ENCODE measurements around the gene FAM120A. TPM values are rescaled to one million over a fixed set of nuclear protein-coding genes. Genes with fewer than 3 reads are reported as not detected.
A peak's percentile ranks its signal among the peaks of the same experiment; 100 is the strongest.

FAM120A gene
- total RNA-seq, 4 donors from 2014 or later: 72.3 to 106 (median 76.1) TPM

GRCh38 chr9:93575796-93576257 is 124.3 kb downstream of the FAM120A start:
- TF ChIP-seq POLR2A (IDR thresholded peaks at IDR 0.05) (peak in 1 of 2 donors; percentile 24), CTCF (IDR thresholded peaks at IDR 0.05) (no peak), EP300 (IDR thresholded peaks at IDR 0.05) (peak in 1 of 2 donors; percentile 47)
- peak overlapping the region; percentile 91 to 99 (median 95) for H3K27ac ChIP-seq
- no peaks in the 10 kb centered on the region for H3K27me3 ChIP-seq
- 0% methylated on average over 23 to 26 of the region's 26 CpGs for WGBS, 2 donors
- H3K4me3 ChIP-seq: peak overlapping the region; percentile 75 to 88 (median 80)
- H3K36me3 ChIP-seq: no peaks in the 10 kb centered on the region
- peaks cover 0 to 52% (median 31%) of the 10 kb centered on the region in 4 donors for H3K4me1 ChIP-seq
- peak in 1 of 2 donors; percentile 49 for DNase-seq (ENCODE audit: low spot score in 2 of 2)
- H3K9me3 ChIP-seq: peaks cover 0 to 2% (median 0%) of the 10 kb centered on the region in 4 donors

- peak in 1 of 2 donors; percentile 43 for TF ChIP-seq POLR2A (IDR thresholded peaks at IDR 0.05)
- no peak for TF ChIP-seq CTCF (IDR thresholded peaks at IDR 0.05)
- H3K4me3 ChIP-seq: peak within 1 kb of the TSS; percentile 75 to 88 (median 80)
- WGBS, 2 donors: 0% methylated on average over 7 to 14 of the region's 140 CpGs
- DNase-seq (ENCODE audit: low spot score in 2 of 2): no peak
- H3K9me3 ChIP-seq: no peaks in the 10 kb centered on the region
- no peaks in the 10 kb centered on the region for H3K27me3 ChIP-seq
- peak within 1 kb of the TSS; percentile 91 to 99 (median 95) for H3K27ac ChIP-seq
- H3K4me1 ChIP-seq: peaks cover 0 to 59% (median 32%) of the 10 kb centered on the region in 4 donors
- no peaks in the 10 kb centered on the region for H3K36me3 ChIP-seq
These were observed 125.0 kb downstream of the FAM120A start, which contains the start of gene PHF2 for GRCh38 chr9:93576258-93577077. TSS of gene PHF2 (plus strand) at chr9:93576584. CDS start at chr9:93576774, 190 bp downstream.

GRCh38 chr9:93577078-93577974 is 125.8 kb downstream of the FAM120A start:
- no peaks in the 10 kb centered on the region for H3K27me3 ChIP-seq
- H3K36me3 ChIP-seq: no peaks in the 10 kb centered on the region
- no peaks in the 10 kb centered on the region for H3K9me3 ChIP-seq
- peaks cover 0 to 67% (median 32%) of the 10 kb centered on the region in 4 donors for H3K4me1 ChIP-seq
- DNase-seq (ENCODE audit: low spot score in 2 of 2): no peak
- H3K4me3 ChIP-seq: peak overlapping the region; percentile 53 to 88 (median 68)
- WGBS, 2 donors: 1 to 2% methylated on average over 24 to 47 of the region's 74 CpGs
- TF ChIP-seq EP300 (IDR thresholded peaks at IDR 0.05): no peak
- no peak for TF ChIP-seq CTCF (IDR thresholded peaks at IDR 0.05)
- no peak for TF ChIP-seq POLR2A (IDR thresholded peaks at IDR 0.05)
- peak overlapping the region; percentile 70 to 97 (median 88) for H3K27ac ChIP-seq

GRCh38 chr9:93577975-93578682 is 126.6 kb downstream of the FAM120A start:
- H3K27ac ChIP-seq: peak overlapping the region; percentile 70 to 97 (median 88)
- DNase-seq (ENCODE audit: low spot score in 2 of 2): no peak
- H3K9me3 ChIP-seq: no peaks in the 10 kb centered on the region
- no peaks in the 10 kb centered on the region for H3K36me3 ChIP-seq
- peak overlapping the region; percentile 53 to 88 (median 68) for H3K4me3 ChIP-seq
- H3K4me1 ChIP-seq: peaks cover 0 to 67% (median 32%) of the 10 kb centered on the region in 4 donors
- H3K27me3 ChIP-seq: no peaks in the 10 kb centered on the region
- WGBS, 2 donors: 41 to 64% methylated on average over 10 to 13 of the region's 13 CpGs
- TF ChIP-seq CTCF (IDR thresholded peaks at IDR 0.05): no peak
- TF ChIP-seq POLR2A (IDR thresholded peaks at IDR 0.05): no peak
- no peak for TF ChIP-seq EP300 (IDR thresholded peaks at IDR 0.05)
